Heart left ventricle (tissue), 13 donors: ENCODE data around the gene SCNN1G.

Experiments
- CTCF ChIP-seq, 12 donors: fragments of 200-600 bp; sonication (generic) in 4 of 12; IDR thresholded peaks; one replicate each; pipeline versions ENCODE4 v1.5.0 to v1.8.0; 2018 to 2022; ENCODE audit warnings: antibody characterized with exemption in 12 of 12, mild to moderate bottlenecking in 5 of 12
- POLR2A ChIP-seq, 2 donors: fragments of 450-650 bp; IDR thresholded peaks; one replicate each; pipeline ENCODE4 v1.6.1; 2017; ENCODE audit warnings: antibody characterized with exemption in 2 of 2, mild to moderate bottlenecking in 2 of 2, moderate library complexity in 2 of 2
- donor health status: ischemic (EF 13 %, LVEDD 7.1; RV severe dilation, severe dysfunction).
- donor health status: DM: no; HTN: yes; CAD: no.
- donor health status: DM: no; HTN: no; CAD: no.
- donor health status: ischemic (EF 25% LVEDD 6.9; RV normal size, moderate dysfunction).
- donor health status: ischemic (EF 25% LVEDD 5.7; RV mildly dilated, moderate dysfunction).
- donor health status: ischemic (EF 35%, LVEDD 5.7; RV mildly dilated, moderate dysfunction).
- donor health status: nonischemic (EF 11% LVEDD 7.7; RV severe dilation, severe dysfunction).
- donor health status: DM: yes; HTN: yes; CAD: no.
- donor health status: PGD.
- donor health status: ischemic (EF 29% LVEDD 5.4; RV normal size, mild dysfunction).
- donor health status: nonischemic (EF 23%, LVEDD 6.1; RV moderate dilation, normal function).

- TF ChIP-seq CTCF (IDR thresholded peaks at IDR 0.05), result no peak
- no peak for TF ChIP-seq POLR2A (IDR thresholded peaks at IDR 0.05)
These were observed 7.9 kb upstream of the SCNN1G start for GRCh38 chr16:23174622-23175021.
